ENCODE results near the gene GMPR. TPM values are rescaled to one million over a fixed set of nuclear protein-coding genes. Genes with fewer than 3 reads are reported as not detected.

GMPR gene
- total and polyA plus RNA-seq, 10 of the 15 experiments (the other 5 are each of a cell fraction or from before 2014, with no cell fraction given), result 0.15 to 1.8 (median 0.49) TPM; not detected in 1

DNA sequence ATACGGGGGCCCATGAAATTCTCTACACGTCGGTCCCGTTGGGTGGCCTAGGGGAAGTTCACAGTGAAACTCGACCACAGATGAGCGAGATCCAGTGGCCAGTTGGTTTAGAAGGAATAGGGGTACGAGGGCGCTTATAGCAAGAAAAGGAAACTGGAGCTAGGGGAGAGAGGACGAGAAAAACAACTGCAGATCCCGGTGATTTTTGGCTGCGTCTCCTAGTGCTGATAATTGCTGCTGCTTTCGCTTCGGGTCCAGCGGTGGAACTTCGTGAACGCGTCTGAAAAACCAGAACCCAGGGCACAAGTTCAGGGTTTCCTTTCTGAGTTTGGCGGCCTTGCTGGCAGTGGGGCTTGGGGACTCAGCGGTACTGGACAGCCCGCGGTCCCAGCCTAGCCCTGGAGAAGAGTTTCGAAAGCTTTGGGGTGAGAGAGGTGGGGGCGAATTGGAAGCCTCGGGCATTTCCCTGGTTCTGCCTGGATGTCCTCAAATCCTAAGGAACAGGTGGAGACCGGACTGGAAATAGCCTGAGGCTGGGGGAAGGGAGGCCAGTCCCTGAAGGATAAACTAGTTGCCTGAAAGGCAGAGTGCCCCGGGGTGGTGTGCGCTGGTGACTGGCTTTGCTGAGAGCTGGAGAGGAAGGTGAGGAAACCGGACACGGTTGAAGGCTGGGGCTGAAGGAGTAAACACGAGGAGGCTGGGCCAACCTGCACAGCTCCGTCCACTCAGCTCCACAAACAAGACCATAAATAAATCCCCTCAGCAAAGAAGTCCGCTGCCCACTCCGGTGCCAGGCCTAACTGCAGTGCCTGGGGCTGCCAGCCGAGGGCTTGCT, 793 bp downstream of the GMPR start:
- Histone ChIP-seq H3K9me3 (replicated peaks; ENCODE audit: control insufficient read depth, insufficient read depth, low read length) (no peaks in the 10 kb centered on the region; the same call in 2 of the 3 replicates), H3K4me1 (ENCODE audit: control insufficient read depth, insufficient read depth, low read length) (peaks cover 24% of the 10 kb centered on the region), H3K36me3 (ENCODE audit: control insufficient read depth in 2 of 2, insufficient read depth in 2 of 2, low read length in 1 of 2) (no peaks in the 10 kb centered on the region), H3K4me3 (peak overlapping the region; percentile 71), H3K27ac (ENCODE audit: control insufficient read depth, insufficient read depth) (no peak overlapping the region), H4K20me1 (ENCODE audit: control insufficient read depth, insufficient read depth) (no peaks in the 10 kb centered on the region; the same call in 1 of the 2 replicates), H2AFZ (ENCODE audit: control insufficient read depth, low read depth, low read length) (peak overlapping the region; percentile 54), H3K9ac (ENCODE audit: control insufficient read depth, insufficient read depth, low read length) (peak overlapping the region; percentile 40; the same call in 1 of the 2 replicates), H3K79me2 (ENCODE audit: control insufficient read depth, insufficient read depth, low read length) (no peaks in the 10 kb centered on the region), H3K27me3 (replicated peaks in 1 of 2; ENCODE audit: control insufficient read depth in 2 of 2, insufficient read depth in 2 of 2, low read length in 1 of 2) (peaks cover 1 to 5% of the 10 kb centered on the region in 2 experiments; a peak in 3 of 4 replicates), H3K4me2 (ENCODE audit: control insufficient read depth, insufficient read depth) (peak overlapping the region; percentile 92)
- RAD21 ChIA-PET (ENCODE audit: unreplicated experiment), result no interaction called here
- in situ Hi-C loops (cut with MboI), result no loop called here
- TF ChIP-seq TCF12 (IDR thresholded peaks at IDR 0.05; ENCODE audit: low read depth, low read length) (no peak), EED (IDR thresholded peaks at IDR 0.05; ENCODE audit: low read depth) (0 out of 2 replicates have a peak, but pooled peaks have one; percentile 15), BACH1 (IDR thresholded peaks at IDR 0.05; ENCODE audit: borderline replicate concordance) (no peak), NR2C1 (IDR thresholded peaks at IDR 0.05) (no peak), EP300 (IDR thresholded peaks at IDR 0.05; ENCODE audit: borderline replicate concordance in 1 of 2, control insufficient read depth in 1 of 2, low read depth in 2 of 2, low read length in 2 of 2) (no peak), GATAD2B (conservative IDR thresholded peaks at IDR 0.05; ENCODE audit: low read depth) (no peak), SMC3 (IDR thresholded peaks at IDR 0.05; ENCODE audit: borderline replicate concordance, low read length) (no peak)
- TF ChIP-seq, protein P1, sequence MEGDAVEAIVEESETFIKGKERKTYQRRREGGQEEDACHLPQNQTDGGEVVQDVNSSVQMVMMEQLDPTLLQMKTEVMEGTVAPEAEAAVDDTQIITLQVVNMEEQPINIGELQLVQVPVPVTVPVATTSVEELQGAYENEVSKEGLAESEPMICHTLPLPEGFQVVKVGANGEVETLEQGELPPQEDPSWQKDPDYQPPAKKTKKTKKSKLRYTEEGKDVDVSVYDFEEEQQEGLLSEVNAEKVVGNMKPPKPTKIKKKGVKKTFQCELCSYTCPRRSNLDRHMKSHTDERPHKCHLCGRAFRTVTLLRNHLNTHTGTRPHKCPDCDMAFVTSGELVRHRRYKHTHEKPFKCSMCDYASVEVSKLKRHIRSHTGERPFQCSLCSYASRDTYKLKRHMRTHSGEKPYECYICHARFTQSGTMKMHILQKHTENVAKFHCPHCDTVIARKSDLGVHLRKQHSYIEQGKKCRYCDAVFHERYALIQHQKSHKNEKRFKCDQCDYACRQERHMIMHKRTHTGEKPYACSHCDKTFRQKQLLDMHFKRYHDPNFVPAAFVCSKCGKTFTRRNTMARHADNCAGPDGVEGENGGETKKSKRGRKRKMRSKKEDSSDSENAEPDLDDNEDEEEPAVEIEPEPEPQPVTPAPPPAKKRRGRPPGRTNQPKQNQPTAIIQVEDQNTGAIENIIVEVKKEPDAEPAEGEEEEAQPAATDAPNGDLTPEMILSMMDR (IDR thresholded peaks at IDR 0.05 in 2 of 3, conservative IDR thresholded peaks at IDR 0.05 in 1 of 3; ENCODE audit: control insufficient read depth in 2 of 3, extremely low read depth in 1 of 3, insufficient read depth in 1 of 3, low read depth in 3 of 3, low read length in 3 of 3), result peak in 2 of 3 experiments; percentile 33 to 39; a peak in 2 of 6 replicates
- CTCF ChIA-PET, result interaction anchor here (0.7 to 1.6 kb wide), 8 partner anchors 9 to 847 kb away, joined by 3 to 5 read pairs (median 3); no protein-coding TSS in a partner anchor
- WGBS (ENCODE audit: insufficient coverage, insufficient replicate concordance, low lambda C conversion rate, missing lambda C conversion rate), result 6% methylated on average over 34 of the region's 34 CpGs
- FAIRE-seq, result no peak
- intact Hi-C loops (cut with micrococcal nuclease; ENCODE audit: unreplicated experiment), result no loop called here
- ATAC-seq, result peak; percentile 71
- DNase-seq (ENCODE audit: low read depth, low spot score), result no peak
- SMC1A ChIA-PET (ENCODE audit: uncharacterized antibody, unreplicated experiment), result interaction anchor here (0.7 to 1.1 kb wide), 4 partner anchors 19 to 331 kb away, joined by 3 to 5 read pairs (median 4); no protein-coding TSS in a partner anchor
- POLR2A ChIA-PET, result no interaction called here
- no TSS peak for BruUV-seq (replicated peaks)
